ENCODE results near the gene EPB42. TPM values are rescaled to one million over a fixed set of nuclear protein-coding genes. Genes with fewer than 3 reads are reported as not detected.

Gene EPB42
- total RNA-seq, 2 donors from 2014 or later, result not detected

- 69 to 82% methylated on average over 1 to 2 of the region's 2 CpGs for WGBS, 2 experiments (ENCODE audit: insufficient coverage in 1 of 2, insufficient read length in 1 of 2)
- no peak overlapping the region for H3K9ac ChIP-seq (ENCODE audit: extremely low read depth, low read length, poor library complexity, severe bottlenecking)
- H3K4me3 ChIP-seq (ENCODE audit: low read length), result no peak overlapping the region
- no peak overlapping the region for H3K27ac ChIP-seq (ENCODE audit: low read depth, low read length)
- H3K4me1 ChIP-seq (ENCODE audit: control insufficient read depth, insufficient read depth, low read length), result no peaks in the 10 kb centered on the region
- no peak for TF ChIP-seq CTCF (conservative IDR thresholded peaks at IDR 0.05)
- Mint-ChIP-seq H3K27me3 (ENCODE audit: insufficient read depth) (no peaks in the 10 kb centered on the region), H3K36me3 (ENCODE audit: low read depth) (no peaks in the 10 kb centered on the region), H3K27ac (no peak overlapping the region), H3K9me3 (no peaks in the 10 kb centered on the region), H3K4me3 (no peak overlapping the region), H3K4me1 (no peaks in the 10 kb centered on the region)
- H3K9me3 ChIP-seq (ENCODE audit: control insufficient read depth, low read length), result no peaks in the 10 kb centered on the region
- no peaks in the 10 kb centered on the region for H3K36me3 ChIP-seq (ENCODE audit: control insufficient read depth, insufficient read depth, low read length)
- DNase-seq, result no peak
- no peaks in the 10 kb centered on the region for H3K27me3 ChIP-seq (ENCODE audit: control insufficient read depth, insufficient read depth, low read length, poor library complexity, severe bottlenecking)
These were observed 28.4 kb upstream of the EPB42 start for GRCh38 chr15:43249236-43249635.

- H3K9me3 Mint-ChIP-seq, result no peaks in the 10 kb centered on the region
- H3K4me1 ChIP-seq (ENCODE audit: control insufficient read depth, insufficient read depth, low read length), result no peaks in the 10 kb centered on the region
- 88 to 92% methylated on average over 6 of the region's 6 CpGs for WGBS, 2 experiments (ENCODE audit: insufficient coverage in 1 of 2, insufficient read length in 1 of 2)
- H3K36me3 Mint-ChIP-seq (ENCODE audit: low read depth), result no peaks in the 10 kb centered on the region
- no peak for TF ChIP-seq CTCF (conservative IDR thresholded peaks at IDR 0.05)
- no peaks in the 10 kb centered on the region for H3K4me1 Mint-ChIP-seq
- no peak overlapping the region for H3K9ac ChIP-seq (ENCODE audit: extremely low read depth, low read length, poor library complexity, severe bottlenecking)
- H3K9me3 ChIP-seq (ENCODE audit: control insufficient read depth, low read length), result no peaks in the 10 kb centered on the region
- DNase-seq, result no peak
- peaks cover 14% of the 10 kb centered on the region for H3K27me3 Mint-ChIP-seq (ENCODE audit: insufficient read depth)
- H3K4me3 Mint-ChIP-seq, result no peak overlapping the region
- no peak overlapping the region for H3K4me3 ChIP-seq (ENCODE audit: low read length)
- no peak overlapping the region for H3K27ac ChIP-seq (ENCODE audit: low read depth, low read length)
- no peaks in the 10 kb centered on the region for H3K36me3 ChIP-seq (ENCODE audit: control insufficient read depth, insufficient read depth, low read length)
- H3K27me3 ChIP-seq (ENCODE audit: control insufficient read depth, insufficient read depth, low read length, poor library complexity, severe bottlenecking), result peaks cover 10% of the 10 kb centered on the region
- no peak overlapping the region for H3K27ac Mint-ChIP-seq
These were observed 25.5 kb upstream of the EPB42 start for GRCh38 chr15:43246261-43246774.

GRCh38 chr15:43244092-43244491, 23.3 kb upstream of the EPB42 start:
- peaks cover 2% of the 10 kb centered on the region for H3K4me1 Mint-ChIP-seq
- no peaks in the 10 kb centered on the region for H3K9me3 ChIP-seq (ENCODE audit: control insufficient read depth, low read length)
- H3K4me3 Mint-ChIP-seq, result no peak overlapping the region
- H3K27ac Mint-ChIP-seq, result no peak overlapping the region
- H3K9me3 Mint-ChIP-seq, result no peaks in the 10 kb centered on the region
- DNase-seq, result no peak
- no peak overlapping the region for H3K9ac ChIP-seq (ENCODE audit: extremely low read depth, low read length, poor library complexity, severe bottlenecking)
- no peak overlapping the region for H3K4me3 ChIP-seq (ENCODE audit: low read length)
- H3K27me3 Mint-ChIP-seq (ENCODE audit: insufficient read depth), result peaks cover 15% of the 10 kb centered on the region
- no peak overlapping the region for H3K27ac ChIP-seq (ENCODE audit: low read depth, low read length)
- 90 to 92% methylated on average over 4 of the region's 4 CpGs for WGBS, 2 experiments (ENCODE audit: insufficient coverage in 1 of 2, insufficient read length in 1 of 2)
- H3K27me3 ChIP-seq (ENCODE audit: control insufficient read depth, insufficient read depth, low read length, poor library complexity, severe bottlenecking), result peaks cover 10% of the 10 kb centered on the region
- no peaks in the 10 kb centered on the region for H3K36me3 Mint-ChIP-seq (ENCODE audit: low read depth)
- H3K4me1 ChIP-seq (ENCODE audit: control insufficient read depth, insufficient read depth, low read length), result no peaks in the 10 kb centered on the region
- H3K36me3 ChIP-seq (ENCODE audit: control insufficient read depth, insufficient read depth, low read length), result no peaks in the 10 kb centered on the region
- no peak for TF ChIP-seq CTCF (conservative IDR thresholded peaks at IDR 0.05)
